ENCODE data around the gene RFWD3.

GRCh38 chr16:74608944-74609343 is 57.7 kb downstream of the RFWD3 start:
- TF ChIP-seq CTCF (IDR thresholded peaks at IDR 0.05) (no peak), POLR2A (IDR thresholded peaks at IDR 0.05) (no peak), POLR2AphosphoS5 (IDR thresholded peaks at IDR 0.05) (no peak), EP300 (IDR thresholded peaks at IDR 0.05) (no peak)

Data from stomach (tissue), 4 donors.